GM18498 (cell line): ENCODE measurements around the gene APOH.

Experiments
- ATAC-seq: cut with Tn5 transposase; IDR thresholded peaks from one replicate; pipeline ENCODE4 v1.9.1; 2021; ENCODE audit warnings: mild to moderate bottlenecking, moderate library complexity; ENCODE audit not compliant: unreplicated experiment

Gene APOH

GRCh38 chr17:66198242-66198641, 31.0 kb downstream of the APOH start:
- ATAC-seq: no peak

- ATAC-seq: peak; percentile 15
Measured at GRCh38 chr17:66192378-66192687, 36.9 kb downstream of the APOH start.

- ATAC-seq: peak; percentile 73
Measured at GRCh38 chr17:66191593-66192377, 37.4 kb downstream of the APOH start, which contains the start of gene CEP112. TSS of gene CEP112 (minus strand) at chr17:66192133.

- ATAC-seq: no peak
Measured at GRCh38 chr17:66190738-66191592, 38.2 kb downstream of the APOH start.

GRCh38 chr17:66187718-66188117, 41.5 kb downstream of the APOH start:
- no peak for ATAC-seq

- ATAC-seq: no peak
Measured at GRCh38 chr17:66185862-66186261, 43.4 kb downstream of the APOH start.

GRCh38 chr17:66184392-66184791, 44.8 kb downstream of the APOH start:
- ATAC-seq: no peak

GRCh38 chr17:66183529-66183928, 45.7 kb downstream of the APOH start:
- no peak for ATAC-seq

- no peak for ATAC-seq
Measured at GRCh38 chr17:66178642-66179041, 50.6 kb downstream of the APOH start.

GRCh38 chr17:66177048-66177447, 52.2 kb downstream of the APOH start:
- no peak for ATAC-seq

- ATAC-seq: no peak
Measured at GRCh38 chr17:66175892-66176291, 53.3 kb downstream of the APOH start.

- ATAC-seq: no peak
Measured at GRCh38 chr17:66172691-66173223, 56.5 kb downstream of the APOH start.

GRCh38 chr17:66172144-66172543, 57.1 kb downstream of the APOH start:
- ATAC-seq: no peak

- ATAC-seq: no peak
Measured at GRCh38 chr17:66171692-66172091, 57.5 kb downstream of the APOH start.

- ATAC-seq: no peak
Measured at GRCh38 chr17:66171172-66171571, 58.0 kb downstream of the APOH start.

GRCh38 chr17:66169839-66170238, 59.4 kb downstream of the APOH start:
- no peak for ATAC-seq

GRCh38 chr17:66167189-66167815, 61.9 kb downstream of the APOH start:
- ATAC-seq: no peak

- ATAC-seq: no peak
Measured at GRCh38 chr17:66165537-66166123, 63.6 kb downstream of the APOH start.
